Muscle of arm (tissue), 12 donors: ENCODE data around the gene ZNF382. TPM values are rescaled to one million over a fixed set of nuclear protein-coding genes. Genes with fewer than 3 reads are reported as not detected.

Experiments used
- DNase-seq: peaks from one replicate; pipeline ENCODE4 v3.0.0-alpha.2; 2013
- polyA plus RNA-seq, 12 donors: library from polyadenylated mRNA; unstranded; fragments of 120-200 nt; gene quantifications; one replicate each; pipeline ENCODE4 v1.2.1, GENCODE V29; 2013; ENCODE audit not compliant: insufficient read length in 12 of 12

The ZNF382 gene
- polyA plus RNA-seq, 12 donors, result 5.6 to 13.9 (median 9.7) TPM; not detected in 1

DNA sequence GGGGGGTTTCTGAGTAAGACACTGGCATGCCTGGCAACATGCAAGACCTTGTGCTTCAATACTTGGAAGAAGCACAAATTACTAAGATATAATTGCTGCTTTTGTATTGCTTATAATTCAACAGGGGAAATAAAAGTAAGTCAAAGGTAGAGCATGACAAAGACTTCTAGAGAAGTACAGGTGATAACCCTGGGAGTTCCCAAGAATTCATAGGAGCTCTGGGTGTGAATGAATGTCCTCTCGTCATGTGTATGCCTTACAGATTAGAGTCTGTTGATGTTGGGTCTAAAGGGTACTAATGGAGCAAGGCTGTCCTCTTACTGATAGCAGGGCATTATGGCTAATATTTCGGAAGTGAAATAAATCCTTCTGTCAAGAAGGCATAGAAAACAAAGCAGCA lies 69.1 kb downstream of the ZNF382 start:
- no peak for DNase-seq

DNA sequence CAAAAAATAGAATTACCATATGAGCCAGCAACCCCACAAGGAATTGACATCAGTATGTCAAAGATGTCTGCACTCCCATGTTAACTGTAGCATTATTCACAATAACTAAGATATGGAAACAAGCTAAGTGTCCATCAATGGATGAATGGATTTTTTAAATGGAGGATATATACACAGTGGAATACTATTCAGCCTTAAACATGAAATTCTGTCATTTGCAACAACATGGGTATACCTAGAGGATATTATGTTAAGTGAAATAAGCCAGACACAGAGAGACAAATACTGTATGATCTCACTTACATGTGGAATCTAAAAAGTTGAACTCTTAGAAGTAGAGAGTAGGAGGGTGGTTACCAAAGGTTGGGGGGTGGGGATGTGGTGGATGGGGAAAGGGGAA lies 74.3 kb downstream of the ZNF382 start:
- DNase-seq, result no peak

Other genes starting within 250 kb of the ZNF382 start
- gene ZFP14, start 226.1 kb upstream of the ZNF382 start, polyA plus RNA-seq, result 10 to 100 TPM in 1 of 12 donors, 1 to 10 TPM in 10, not detected in 1; 5.1 to 13.3 (median 7.0) TPM
- gene ZFP82, start 186.7 kb upstream of the ZNF382 start, polyA plus RNA-seq, result 10 to 100 TPM in 6 of 12 donors, 1 to 10 TPM in 5, not detected in 1; 7.3 to 12.2 (median 10.5) TPM
- gene ZNF566, start 115.8 kb upstream of the ZNF382 start, polyA plus RNA-seq, result 10 to 100 TPM in 9 of 12 donors, 1 to 10 TPM in 2, not detected in 1; 9.2 to 18.4 (median 10.8) TPM
- gene ZNF260, start 77.0 kb upstream of the ZNF382 start, polyA plus RNA-seq, result 10 to 100 TPM in 10 of 12 donors, 1 to 10 TPM in 1, not detected in 1; 9.8 to 21.6 (median 14.7) TPM
- 10 to 100 TPM in 11 of 12 donors, not detected in 1; 10.9 to 25.4 (median 18.6) TPM for gene ZNF529, start 32.0 kb upstream of the ZNF382 start, polyA plus RNA-seq
- gene ZNF461, start 61.5 kb downstream of the ZNF382 start, polyA plus RNA-seq, result 10 to 100 TPM in 5 of 12 donors, 1 to 10 TPM in 6, not detected in 1; 5.5 to 16.2 (median 9.3) TPM
- gene ZNF567, start 82.3 kb downstream of the ZNF382 start, polyA plus RNA-seq, result 10 to 100 TPM in 2 of 12 donors, 1 to 10 TPM in 8, not detected in 2; 6.4 to 11.3 (median 8.9) TPM
- gene ZNF850, start 167.5 kb downstream of the ZNF382 start, polyA plus RNA-seq, result 1 to 10 TPM in 11 of 12 donors, not detected in 1; 1.0 to 2.7 (median 1.7) TPM
- gene ZNF790, start 233.1 kb downstream of the ZNF382 start, polyA plus RNA-seq, result 10 to 100 TPM in 1 of 12 donors, 1 to 10 TPM in 9, not detected in 2; 6.0 to 10.1 (median 8.0) TPM
- 10 to 100 TPM in 3 of 12 donors, 1 to 10 TPM in 8, not detected in 1; 5.4 to 27.9 (median 8.9) TPM for gene ZNF345, start 245.6 kb downstream of the ZNF382 start, polyA plus RNA-seq